ENCODE data around the gene KRT20.
"Not testable (repeated sequence)": the region's sequence is repeated elsewhere in the genome, so short reads cannot be mapped to it uniquely, and the experiment has no call there.

The KRT20 gene

DNA sequence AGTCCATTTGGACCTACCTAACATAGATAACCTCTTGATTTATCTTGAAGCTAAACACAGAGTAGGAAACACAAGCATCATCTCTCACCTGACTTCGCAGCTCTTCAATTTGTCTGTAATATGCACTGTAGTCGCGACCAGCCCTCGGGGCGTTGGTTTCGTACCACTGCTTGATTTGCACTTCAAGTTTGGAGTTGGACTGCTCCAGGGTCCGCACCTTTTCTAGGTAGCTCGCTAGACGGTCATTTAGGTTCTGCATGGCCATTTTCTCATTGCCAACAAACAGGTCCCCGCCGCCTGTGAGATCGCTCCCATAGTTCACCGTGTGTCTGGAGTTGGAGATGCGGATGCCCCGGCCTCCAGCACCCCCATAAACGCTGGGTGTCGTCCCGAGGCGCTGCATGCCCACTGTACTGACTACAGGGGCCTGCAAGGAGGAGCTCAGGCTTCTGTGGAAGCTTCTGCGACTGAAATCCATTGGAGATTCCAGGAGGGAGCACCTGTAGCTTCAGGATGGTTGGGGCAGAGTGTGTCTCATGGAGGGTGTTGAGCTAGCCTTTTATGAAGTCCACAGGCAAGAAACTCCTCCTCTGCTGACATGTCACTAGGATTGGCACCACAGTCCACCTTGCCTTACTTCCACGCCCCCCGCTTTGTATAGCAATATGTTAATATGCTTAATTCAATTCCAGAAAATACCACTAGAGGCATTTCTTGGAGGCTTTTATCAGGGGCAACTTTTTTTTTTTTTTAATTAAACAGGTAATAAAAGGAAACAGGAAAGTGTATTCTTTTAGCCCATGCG is at the start of gene KRT20:
TSS of gene KRT20 (minus strand) at position 535 of the 805 bp plus-strand sequence. CDS start at position 478, 57 bp downstream.
- DNase-seq = no peak

- DNase-seq = no peak
These were observed 47.6 kb upstream of the KRT20 start for GRCh38 chr17:40932608-40933007.

- DNase-seq = no peak
These were observed 46.3 kb upstream of the KRT20 start for GRCh38 chr17:40931311-40931710.

DNA sequence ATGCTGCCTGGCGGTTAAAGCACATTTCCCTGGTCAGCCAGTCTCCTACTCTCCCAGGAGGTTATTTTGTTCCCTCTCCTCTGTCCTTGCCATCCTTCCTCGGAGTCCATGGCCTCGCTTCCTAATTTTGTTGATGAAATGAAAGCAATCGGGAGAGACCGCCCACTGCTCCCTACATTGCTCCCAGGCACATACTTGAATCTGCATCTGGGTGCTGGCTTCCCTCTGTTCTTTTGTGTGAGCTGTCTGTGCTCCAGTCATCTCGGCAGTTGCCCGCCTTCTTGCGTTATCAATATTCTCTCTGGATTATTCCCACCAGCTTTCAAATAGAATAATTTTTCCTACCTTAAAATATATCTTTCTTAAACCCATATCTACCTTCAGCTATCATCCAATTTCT is 41.3 kb upstream of the KRT20 start:
- no peak for DNase-seq

DNA sequence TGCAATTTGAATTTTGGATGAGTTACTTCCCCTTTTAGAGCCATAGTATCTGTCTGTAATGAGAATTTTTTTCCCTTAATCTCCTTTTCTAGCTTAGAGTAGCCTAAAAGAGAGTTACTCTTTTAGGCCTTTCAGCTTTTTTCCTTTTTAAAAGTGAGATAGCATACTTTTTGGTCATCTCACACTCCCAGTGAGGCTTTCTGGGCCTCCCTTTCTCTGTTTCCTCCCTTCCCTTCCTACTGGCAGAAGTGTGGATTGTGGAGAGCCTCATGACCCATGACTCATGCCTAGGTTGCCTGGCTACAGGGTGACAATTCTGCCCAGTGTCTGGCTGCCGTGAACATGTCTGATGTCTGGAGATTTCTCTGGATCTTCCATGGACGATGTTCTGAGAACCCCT is 37.2 kb upstream of the KRT20 start:
- no peak for DNase-seq

DNA sequence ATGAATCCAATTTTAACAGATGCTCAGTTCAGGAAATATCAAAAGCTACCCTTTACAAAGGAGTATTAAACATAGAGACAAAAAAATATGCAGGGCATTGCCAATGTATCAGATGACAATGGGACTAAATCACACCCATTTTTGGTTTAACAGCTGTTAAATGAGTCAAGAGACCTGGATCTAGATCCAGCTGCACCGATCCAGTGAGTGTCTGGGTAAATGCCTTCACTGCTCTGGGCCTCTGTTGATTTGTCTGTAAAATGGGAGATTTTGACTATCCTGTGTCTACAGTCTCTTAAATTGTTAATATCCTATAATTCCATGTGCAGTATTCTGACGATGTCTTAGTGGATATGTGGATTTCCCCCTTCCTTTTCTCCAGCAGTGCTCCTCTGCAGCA is 36.0 kb upstream of the KRT20 start:
- no peak for DNase-seq

DNA sequence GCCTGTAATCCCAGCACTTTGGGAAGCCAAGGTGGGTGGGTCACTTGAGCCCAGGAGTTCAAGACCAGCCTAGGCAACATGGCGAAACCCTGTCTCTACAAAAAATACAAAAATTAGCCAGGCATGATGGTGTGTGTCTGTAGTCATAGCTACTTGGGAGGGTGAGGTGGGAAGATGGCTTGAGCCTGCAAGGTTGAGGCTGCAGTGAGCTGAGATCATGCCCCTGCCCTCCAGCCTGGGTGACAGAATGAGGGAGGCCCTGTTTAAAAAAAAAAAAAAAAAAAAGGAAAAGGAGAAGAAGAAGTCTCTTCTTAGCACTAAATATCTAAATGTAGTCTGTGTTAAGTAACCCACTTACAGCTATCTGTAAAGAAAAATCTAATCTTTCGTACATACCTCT is 32.1 kb upstream of the KRT20 start:
- DNase-seq = not testable (repeated sequence)

GRCh38 chr17:40916366-40916765 is 31.3 kb upstream of the KRT20 start:
- DNase-seq = no peak

DNA sequence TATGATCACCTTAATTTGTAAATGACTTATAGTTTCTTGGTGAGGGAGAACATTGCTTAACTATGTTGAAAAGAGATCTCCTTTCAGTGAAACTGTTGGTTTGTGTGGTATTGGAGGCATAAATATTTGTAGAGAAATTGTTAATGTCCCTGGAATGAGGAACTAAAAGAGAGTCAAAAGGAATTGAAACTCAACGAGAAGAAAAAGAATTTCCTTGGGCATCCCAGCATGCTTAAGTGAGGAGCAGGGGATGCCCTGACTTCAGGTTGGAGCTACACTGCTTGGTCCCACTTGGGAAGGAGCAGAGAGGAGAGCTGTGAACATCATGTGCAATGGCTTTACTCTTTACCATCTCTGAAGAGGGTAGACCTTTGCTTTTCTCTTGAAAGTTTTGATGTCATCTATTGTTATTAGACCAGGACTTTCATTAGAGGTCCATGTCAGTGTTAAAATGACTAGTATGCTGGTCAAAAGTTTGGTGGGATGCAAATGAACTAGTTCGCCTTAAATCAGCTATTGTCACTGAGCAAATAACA is 30.7 kb upstream of the KRT20 start:
- no peak for DNase-seq

GRCh38 chr17:40915199-40915661 is 30.2 kb upstream of the KRT20 start:
- DNase-seq = no peak

DNA sequence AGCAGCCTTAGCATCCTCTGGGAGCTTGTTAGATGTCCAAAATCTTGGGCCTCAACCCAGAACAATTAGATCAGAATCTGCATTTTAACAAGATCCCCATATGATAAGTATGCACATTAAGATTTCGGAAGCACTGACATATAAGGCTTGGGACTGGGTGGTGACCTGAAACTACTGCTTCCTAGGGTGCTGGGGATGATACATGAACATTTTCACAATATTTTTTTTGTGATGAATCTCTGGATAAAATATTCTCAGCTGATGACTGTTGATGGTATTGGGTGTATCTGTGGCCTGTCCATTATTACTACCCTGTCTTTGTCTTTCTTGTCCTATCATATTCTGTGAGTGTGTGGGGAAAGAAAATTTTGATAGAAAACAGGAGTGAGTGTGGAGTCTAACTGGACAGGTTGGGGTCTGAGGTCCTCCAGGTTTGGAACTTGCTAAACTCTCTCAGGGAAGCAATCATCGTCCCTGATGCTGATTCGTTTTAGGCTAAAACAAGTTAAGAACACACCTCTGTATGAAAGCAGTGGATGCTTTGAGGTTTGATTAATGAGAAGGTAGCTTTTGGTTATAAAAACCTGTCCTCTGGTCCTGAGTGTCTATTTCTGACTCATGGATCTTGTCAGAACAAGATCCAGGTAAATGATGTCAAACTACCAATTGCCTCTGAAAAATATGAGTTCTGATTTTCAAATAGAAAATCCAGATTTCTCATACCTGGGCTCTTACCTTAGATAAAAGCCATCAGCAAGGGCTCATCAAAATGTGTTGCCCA is 29.2 kb upstream of the KRT20 start:
- no peak for DNase-seq

- DNase-seq = no peak
These were observed 27.6 kb upstream of the KRT20 start for GRCh38 chr17:40912486-40913210.

GRCh38 chr17:40910441-40910841 is 25.4 kb upstream of the KRT20 start:
- DNase-seq = no peak

DNA sequence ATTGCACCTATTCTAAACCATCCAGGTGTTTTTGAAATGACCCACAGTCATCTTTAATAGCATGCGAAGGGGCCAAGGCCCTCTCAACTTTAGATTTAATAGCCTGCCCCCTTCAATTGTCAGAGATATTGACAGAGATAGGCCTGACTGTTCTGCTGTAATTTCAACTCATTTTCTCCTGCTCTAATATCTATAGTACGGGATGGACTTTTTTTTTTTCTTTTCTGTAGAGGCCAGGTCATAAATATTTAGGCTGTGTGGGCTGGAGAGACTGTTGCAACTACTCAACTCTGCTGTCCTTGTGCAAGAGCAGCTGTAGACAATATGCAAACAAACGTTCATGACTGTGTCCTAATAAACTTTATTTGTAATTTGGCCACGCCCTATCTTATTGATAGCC is 24.7 kb upstream of the KRT20 start:
- no peak for DNase-seq

- peak; percentile 53 to 67 for DNase-seq
These were observed 24.3 kb upstream of the KRT20 start for GRCh38 chr17:40909351-40909750.

DNA sequence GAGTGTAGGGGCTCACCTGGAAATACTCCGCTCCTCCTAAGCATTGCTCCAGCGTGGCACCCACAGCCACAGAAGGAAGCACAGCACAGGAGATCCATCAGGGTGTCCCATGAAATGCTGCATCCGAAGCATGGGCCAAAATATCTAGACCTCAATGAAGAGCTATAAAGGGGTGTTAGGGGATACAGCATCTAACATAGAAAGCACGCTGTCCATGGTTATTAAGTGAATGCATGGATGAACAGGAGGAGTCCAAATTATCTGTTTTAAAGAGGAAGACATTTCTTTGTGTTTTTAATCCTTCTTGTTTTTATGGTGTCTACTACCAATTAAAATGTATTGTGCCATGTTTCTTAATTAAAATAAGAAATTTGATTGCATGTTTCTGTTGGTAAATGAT is 21.6 kb upstream of the KRT20 start:
- no peak for DNase-seq

GRCh38 chr17:40905370-40905769 is 20.3 kb upstream of the KRT20 start:
- DNase-seq = no peak

GRCh38 chr17:40903129-40903847 is 18.2 kb upstream of the KRT20 start:
- no peak for DNase-seq

- DNase-seq = no peak
These were observed 17.5 kb upstream of the KRT20 start for GRCh38 chr17:40902498-40902897.

DNA sequence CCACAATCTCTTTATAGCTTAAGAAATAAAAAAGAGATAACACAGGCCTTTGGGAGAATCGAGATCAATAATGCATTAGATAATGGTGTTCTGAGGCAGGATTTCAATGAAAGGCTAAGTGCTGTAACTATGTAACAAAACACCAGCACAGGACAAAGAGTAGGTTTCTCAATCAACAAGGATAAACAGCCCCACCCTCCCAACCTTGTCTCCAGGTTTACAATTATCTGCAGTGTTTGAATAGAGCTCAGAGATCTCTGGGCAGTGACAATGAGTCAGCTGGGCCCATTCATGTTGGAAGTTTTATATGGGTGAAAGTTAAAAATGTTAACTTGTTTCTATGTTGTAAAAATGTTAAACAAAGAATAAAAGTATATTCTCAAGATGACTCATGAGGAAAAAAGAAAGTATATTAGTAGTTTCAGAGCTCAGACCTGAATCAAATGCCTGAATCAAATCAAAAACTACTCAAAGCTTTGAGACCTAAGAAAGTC is 17.0 kb upstream of the KRT20 start:
- no peak for DNase-seq

DNA sequence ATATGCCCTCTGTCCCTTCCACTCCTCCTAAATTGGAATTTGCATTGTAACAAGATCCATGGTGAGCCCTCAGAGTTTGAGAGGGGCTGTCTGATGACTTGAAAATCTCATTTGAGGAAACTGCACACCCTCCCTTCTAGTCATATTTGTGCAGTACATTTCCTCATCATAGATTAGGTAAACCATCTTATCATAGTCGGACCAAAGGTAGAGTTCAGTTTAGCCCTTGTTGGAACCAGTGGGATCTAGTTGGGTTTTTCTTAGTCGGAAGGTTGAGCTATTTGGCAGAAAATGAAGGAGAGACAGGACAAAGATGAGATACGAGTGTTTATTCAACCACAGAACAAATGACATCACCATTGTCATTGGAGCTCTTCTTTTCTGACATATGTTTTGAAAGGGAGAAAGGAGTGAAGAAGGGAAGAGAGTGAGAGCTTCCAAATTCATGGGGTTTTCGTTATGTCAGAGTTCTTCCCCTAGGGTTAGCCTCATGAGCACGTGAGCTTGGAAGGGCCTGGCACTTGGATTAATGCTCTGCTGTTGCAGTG is 15.8 kb upstream of the KRT20 start:
- DNase-seq = no peak

- DNase-seq = no peak
These were observed 11.9 kb upstream of the KRT20 start for GRCh38 chr17:40896916-40897455.

All from stimulated activated CD4-positive, alpha-beta T cell treated with anti-CD3 and anti-CD28 coated beads, Interleukin-4, amount 100 ng/mL, for 4 hours (primary cell).